Superior temporal gyrus (tissue), 1 donor: ENCODE measurements around the gene ZAR1L.

ENCODE experiments used
- DNase-seq: peaks from one replicate; pipeline ENCODE4 v3.0.0-alpha.2; 2016; ENCODE audit errors: extremely low spot score

ZAR1L gene

GRCh38 chr13:32255724-32256109, 59.4 kb downstream of the ZAR1L start:
- DNase-seq = no peak

GRCh38 chr13:32254916-32255723, 60.0 kb downstream of the ZAR1L start:
- DNase-seq = no peak

- DNase-seq = no peak
Measured at GRCh38 chr13:32254416-32254815, 60.7 kb downstream of the ZAR1L start.

GRCh38 chr13:32253911-32254399, 61.2 kb downstream of the ZAR1L start:
- no peak for DNase-seq
